Neural cell (in vitro differentiated cells): ENCODE measurements around the gene SULT1A2.

Experiments used
- CTCF ChIP-seq: fragments of 450-650 bp; IDR thresholded peaks from 2 replicates; pipeline ENCODE4 v1.5.1; 2014; ENCODE audit warnings: antibody characterized with exemption, mild to moderate bottlenecking, moderate library complexity; ENCODE audit not compliant: poor library complexity, severe bottlenecking
- EP300 ChIP-seq: fragments of 450-650 bp; conservative IDR thresholded peaks from 2 replicates; pipeline ENCODE4 v1.6.1; 2014; ENCODE audit warnings: antibody characterized with exemption, mild to moderate bottlenecking, moderate library complexity; ENCODE audit not compliant: poor library complexity, severe bottlenecking
- SMC3 ChIP-seq: fragments of 450-650 bp; conservative IDR thresholded peaks from 2 replicates; pipeline ENCODE4 v1.6.1; 2014; ENCODE audit warnings: antibody characterized with exemption, mild to moderate bottlenecking, moderate library complexity; ENCODE audit not compliant: poor library complexity

DNA sequence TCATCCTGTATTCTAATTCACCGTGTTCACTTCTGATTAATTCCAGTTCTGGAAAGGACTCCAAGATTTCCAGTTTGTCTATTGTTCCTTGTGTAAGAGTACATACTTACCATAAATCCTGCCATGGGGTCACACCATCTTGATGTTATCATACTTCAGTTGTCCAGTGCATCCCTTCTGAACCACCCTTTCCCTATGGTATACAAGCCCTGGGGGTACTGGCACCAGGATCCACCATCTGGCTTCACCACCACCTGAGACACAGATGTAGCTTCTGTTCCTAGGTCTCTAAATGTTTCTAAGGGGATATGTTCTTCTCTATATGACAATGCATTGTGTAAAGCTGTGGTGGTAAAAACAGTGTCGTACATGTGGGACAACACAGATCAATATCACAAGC lies 21.9 kb downstream of the SULT1A2 start:
- TF ChIP-seq CTCF (no peak), SMC3 (no peak), EP300 (no peak)
